ENCODE measurements around the gene TXNDC12. TPM values are rescaled to one million over a fixed set of nuclear protein-coding genes. Genes with fewer than 3 reads are reported as not detected.

The TXNDC12 gene
- total and polyA plus RNA-seq, 9 of the 15 experiments (the other 6 are each of a cell fraction or from before 2014, with no cell fraction given): 17.0 to 60.8 (median 37.8) TPM

DNA sequence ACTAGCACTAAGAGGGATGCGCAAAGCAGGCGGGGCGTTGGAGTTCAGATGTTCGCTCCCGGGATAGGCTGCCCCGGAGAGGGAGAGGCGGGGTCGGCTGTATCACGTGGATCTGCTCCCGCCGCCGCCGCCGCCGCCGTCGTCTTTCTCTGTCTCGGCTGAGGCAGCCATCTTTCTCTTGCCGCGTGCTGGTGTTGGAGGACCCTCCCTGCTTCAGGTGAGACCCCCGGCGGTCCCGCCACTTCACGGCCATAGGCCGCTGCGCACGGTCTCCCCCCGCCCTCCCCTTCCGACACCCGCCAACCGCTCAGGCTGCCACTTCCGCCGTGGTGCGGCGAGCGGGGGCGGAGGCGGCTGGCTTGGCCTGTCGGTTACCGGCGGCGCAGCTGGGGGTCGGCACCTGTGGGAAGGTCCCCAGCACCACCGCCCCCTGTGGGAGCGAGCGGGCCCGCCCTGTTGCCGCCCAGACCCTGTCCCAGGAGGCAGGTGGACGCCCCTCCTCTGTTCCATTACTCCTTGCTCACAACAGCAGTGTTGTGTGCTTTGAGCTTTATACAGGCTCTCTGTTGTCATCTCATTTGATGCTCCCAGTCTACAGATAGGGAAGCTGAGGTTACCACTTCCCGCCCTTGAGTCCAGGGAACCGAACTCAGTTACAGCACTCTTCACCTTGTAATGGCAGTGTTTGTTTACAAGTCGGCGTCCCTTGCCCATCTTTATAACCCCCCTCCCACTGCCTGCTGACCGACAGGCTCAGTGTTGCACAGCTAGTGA lies 1.4 kb upstream of the TXNDC12 start, which contains the start of gene BTF3L4 (continued):
- TF ChIP-seq NR2C2 (CRISPR knock-in tag; IDR thresholded peaks at IDR 0.05) (no peak; the same call in 1 of the 2 replicates), NR2C2 (tag; IDR thresholded peaks at IDR 0.05) (peak; percentile 92), FOXA1 (IDR thresholded peaks at IDR 0.05; ENCODE audit: borderline replicate concordance) (no peak), ARID4B (CRISPR knock-in tag; IDR thresholded peaks at IDR 0.05) (peak; percentile 96), NFIC (IDR thresholded peaks at IDR 0.05) (peak; percentile 47), XRCC3 (IDR thresholded peaks at IDR 0.05) (no peak), TARDBP (IDR thresholded peaks at IDR 0.05) (peak; percentile 53; the same call in 1 of the 2 replicates), ZNF583 (CRISPR knock-in tag; IDR thresholded peaks at IDR 0.05) (no peak), EZH2 (IDR thresholded peaks at IDR 0.05; ENCODE audit: borderline replicate concordance, low read depth, low read length) (no peak), RBM39 (optimal IDR thresholded peaks at IDR 0.05; ENCODE audit: low read depth, low read length) (no peak), ZKSCAN1 (IDR thresholded peaks at IDR 0.05; ENCODE audit: low read depth, low read length) (no peak; the same call in 1 of the 2 replicates), SREBF1 (IDR thresholded peaks at IDR 0.05; ENCODE audit: borderline replicate concordance, low read depth, low read length) (no peak), AFF1 (IDR thresholded peaks at IDR 0.05; ENCODE audit: low read depth in 1 of 2, partially characterized antibody in 2 of 2) (peak in 1 of 2 experiments; percentile 37), GABPA (tag; conservative IDR thresholded peaks at IDR 0.05; ENCODE audit: low read depth) (peak; percentile 82)
- TF ChIP-seq, protein P1, sequence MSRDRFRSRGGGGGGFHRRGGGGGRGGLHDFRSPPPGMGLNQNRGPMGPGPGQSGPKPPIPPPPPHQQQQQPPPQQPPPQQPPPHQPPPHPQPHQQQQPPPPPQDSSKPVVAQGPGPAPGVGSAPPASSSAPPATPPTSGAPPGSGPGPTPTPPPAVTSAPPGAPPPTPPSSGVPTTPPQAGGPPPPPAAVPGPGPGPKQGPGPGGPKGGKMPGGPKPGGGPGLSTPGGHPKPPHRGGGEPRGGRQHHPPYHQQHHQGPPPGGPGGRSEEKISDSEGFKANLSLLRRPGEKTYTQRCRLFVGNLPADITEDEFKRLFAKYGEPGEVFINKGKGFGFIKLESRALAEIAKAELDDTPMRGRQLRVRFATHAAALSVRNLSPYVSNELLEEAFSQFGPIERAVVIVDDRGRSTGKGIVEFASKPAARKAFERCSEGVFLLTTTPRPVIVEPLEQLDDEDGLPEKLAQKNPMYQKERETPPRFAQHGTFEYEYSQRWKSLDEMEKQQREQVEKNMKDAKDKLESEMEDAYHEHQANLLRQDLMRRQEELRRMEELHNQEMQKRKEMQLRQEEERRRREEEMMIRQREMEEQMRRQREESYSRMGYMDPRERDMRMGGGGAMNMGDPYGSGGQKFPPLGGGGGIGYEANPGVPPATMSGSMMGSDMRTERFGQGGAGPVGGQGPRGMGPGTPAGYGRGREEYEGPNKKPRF (IDR thresholded peaks at IDR 0.05; ENCODE audit: low read depth, low read length): no peak
